Epithelial cell of proximal tubule (primary cell): Measurements from ENCODE around the gene S100A13. TPM values are rescaled to one million over a fixed set of nuclear protein-coding genes. Genes with fewer than 3 reads are reported as not detected.

Experiments used
- DNase-seq: peaks from one replicate; pipeline ENCODE4 v3.0.0-alpha.2; 2011; ENCODE audit warnings: low read depth
- H3K4me3 ChIP-seq: 2 replicates; pipeline ENCODE4 v1.5.1; 2011; ENCODE audit warnings: low read depth, mild to moderate bottlenecking, low read length
- total RNA-seq: library from RNA; depleted of rRNA; stranded (reverse); fragments of >200 nt; gene quantifications from 2 replicates; pipeline ENCODE4 v1.2.3, GENCODE V29; 2015
- TF ChIP-seq, protein P1 (sequence below): conservative IDR thresholded peaks from 2 replicates; pipeline ENCODE4 v1.5.1; 2012; ENCODE audit warnings: low read depth, mild to moderate bottlenecking, low read length

The S100A13 gene
- total RNA-seq, 1 donor from 2014 or later: 345 TPM

DNA sequence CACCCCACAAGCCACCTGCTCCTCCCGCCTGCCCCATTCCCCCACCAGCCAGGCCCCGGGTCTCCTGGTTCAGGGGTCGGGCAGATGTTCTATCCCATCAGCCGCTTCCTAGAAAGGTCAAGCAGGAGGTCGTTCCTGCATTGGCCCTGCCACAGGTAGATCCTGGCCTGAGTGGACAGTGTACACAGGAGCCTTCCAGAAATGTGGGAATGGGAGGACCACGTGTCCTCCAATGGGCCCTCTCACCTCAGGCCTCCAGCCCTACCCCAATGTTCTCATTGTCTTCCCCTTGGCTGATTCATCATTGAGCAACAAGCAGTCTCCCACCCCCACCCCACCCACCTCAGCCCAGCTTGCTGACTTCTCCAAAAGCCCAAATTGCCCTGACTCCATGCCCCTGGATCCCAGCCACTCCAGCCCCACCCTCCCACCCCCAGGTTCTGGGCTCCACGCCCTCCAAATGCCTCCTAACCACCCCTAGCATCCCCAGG lies 16.4 kb downstream of the S100A13 start:
- no peak for DNase-seq
- peak overlapping the region; percentile 99 for H3K4me3 ChIP-seq
- TF ChIP-seq, protein P1, sequence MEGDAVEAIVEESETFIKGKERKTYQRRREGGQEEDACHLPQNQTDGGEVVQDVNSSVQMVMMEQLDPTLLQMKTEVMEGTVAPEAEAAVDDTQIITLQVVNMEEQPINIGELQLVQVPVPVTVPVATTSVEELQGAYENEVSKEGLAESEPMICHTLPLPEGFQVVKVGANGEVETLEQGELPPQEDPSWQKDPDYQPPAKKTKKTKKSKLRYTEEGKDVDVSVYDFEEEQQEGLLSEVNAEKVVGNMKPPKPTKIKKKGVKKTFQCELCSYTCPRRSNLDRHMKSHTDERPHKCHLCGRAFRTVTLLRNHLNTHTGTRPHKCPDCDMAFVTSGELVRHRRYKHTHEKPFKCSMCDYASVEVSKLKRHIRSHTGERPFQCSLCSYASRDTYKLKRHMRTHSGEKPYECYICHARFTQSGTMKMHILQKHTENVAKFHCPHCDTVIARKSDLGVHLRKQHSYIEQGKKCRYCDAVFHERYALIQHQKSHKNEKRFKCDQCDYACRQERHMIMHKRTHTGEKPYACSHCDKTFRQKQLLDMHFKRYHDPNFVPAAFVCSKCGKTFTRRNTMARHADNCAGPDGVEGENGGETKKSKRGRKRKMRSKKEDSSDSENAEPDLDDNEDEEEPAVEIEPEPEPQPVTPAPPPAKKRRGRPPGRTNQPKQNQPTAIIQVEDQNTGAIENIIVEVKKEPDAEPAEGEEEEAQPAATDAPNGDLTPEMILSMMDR: no peak

DNA sequence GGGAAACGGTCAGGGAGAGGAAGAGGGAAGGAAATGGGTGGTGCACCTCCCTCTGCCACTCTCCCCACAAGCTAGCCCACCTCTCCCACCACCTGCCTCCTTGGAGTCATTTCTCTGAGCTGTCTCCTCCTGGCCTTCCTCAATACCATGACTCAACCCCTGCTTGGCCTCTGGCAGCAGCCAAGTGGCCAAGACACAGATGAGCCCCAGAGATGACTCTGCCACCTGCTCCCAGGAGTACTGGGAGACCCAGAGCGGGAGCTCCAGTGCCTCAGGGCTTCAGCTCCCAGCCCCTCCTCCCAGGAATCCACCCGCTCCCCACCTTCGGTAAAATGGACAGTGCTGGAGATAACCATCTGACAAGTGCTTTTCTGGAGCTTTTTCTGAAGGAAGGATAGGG lies 17.0 kb downstream of the S100A13 start:
- peak overlapping the region; percentile 99 for H3K4me3 ChIP-seq
- TF ChIP-seq, protein P1: no peak
- no peak for DNase-seq

DNA sequence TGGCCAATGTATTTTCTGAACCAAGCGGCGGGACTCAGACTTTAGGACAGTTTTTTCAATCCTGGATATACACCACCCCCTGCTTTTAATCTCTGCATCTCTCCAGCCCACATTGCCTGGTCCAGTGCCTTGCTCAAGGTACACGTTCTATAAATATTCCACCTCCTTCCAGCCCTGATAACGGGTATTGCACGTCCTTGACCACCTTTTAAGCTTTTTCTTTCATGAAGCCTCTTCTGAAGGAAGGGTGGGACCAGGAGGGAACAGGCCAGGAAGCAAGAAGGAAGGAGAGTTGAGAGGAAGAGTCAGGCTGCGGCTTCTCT lies 17.8 kb downstream of the S100A13 start:
- no peak for DNase-seq
- peak overlapping the region; percentile 99 for H3K4me3 ChIP-seq

DNA sequence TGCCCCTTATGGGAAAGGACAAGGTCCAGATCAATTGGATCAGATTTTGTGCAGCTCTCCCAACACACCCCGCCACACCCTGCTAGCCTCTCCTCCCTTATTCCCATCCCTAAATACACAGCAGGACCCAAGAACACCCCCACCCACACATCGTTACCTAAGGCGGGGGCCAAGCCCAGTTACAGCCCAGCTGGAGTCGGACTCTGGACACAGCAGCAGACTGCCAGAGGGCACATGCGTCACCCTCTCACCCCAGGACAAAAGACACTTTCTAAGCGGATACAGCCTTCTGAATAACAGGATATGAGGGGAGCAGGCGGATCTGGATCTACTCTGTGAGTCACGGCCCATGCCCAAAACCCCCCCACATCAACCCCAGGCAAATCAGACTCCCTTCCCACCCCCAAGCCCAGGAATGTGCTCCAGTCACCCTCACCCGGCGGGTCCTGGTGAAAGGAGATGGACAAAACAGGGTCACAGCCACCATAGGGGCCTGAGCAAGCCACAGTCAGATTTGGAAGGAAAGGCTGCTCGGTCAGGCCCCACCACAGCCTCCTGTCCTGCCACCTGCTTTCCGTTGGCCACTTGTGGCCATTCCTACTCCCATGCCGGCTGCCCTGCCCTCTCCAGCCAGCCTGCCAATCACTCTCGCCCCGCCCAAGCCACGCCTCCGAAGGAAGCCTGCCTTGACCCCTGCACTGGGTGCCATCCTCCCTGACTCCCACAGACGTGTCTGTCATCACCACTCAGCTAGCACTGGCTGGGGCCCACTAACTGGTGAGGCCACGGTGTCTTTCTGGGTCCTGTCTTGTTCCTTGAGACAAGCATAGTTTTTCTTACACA lies 18.3 kb downstream of the S100A13 start:
- peak; percentile 76 for DNase-seq
- H3K4me3 ChIP-seq: peak overlapping the region; percentile 99
- TF ChIP-seq, protein P1: no peak

More for the DNA sequence above, 17.8 kb downstream of the S100A13 start:
- TF ChIP-seq, protein P1: no peak

DNA sequence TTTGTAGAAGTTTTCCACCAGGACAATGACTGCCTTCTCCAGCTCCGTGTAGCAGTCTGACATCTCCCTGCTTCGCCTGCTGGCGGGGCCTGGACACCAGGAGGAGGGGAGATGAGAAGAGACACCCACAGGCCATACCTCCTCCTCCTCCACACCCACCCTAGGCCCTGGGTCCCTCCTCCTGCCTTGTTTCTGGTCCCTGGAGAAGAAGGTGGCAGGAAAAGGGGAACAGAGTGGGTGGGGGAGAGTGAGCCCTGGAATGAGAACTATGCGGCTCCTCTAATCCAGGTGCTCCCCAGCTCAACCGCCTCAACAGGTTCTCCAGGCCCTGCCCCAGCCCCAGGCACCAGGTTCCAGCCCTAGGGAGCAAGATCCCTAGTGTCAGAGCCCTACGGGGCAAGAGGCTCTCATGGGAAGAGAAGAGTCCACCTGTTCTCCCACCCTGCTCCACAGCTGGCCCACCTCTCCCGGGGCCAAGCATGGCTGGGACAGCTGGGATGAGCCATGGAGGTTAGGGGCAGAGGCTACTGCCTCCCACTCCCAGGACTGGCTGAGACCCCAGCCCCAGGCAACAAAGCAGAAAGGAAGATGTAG lies 19.1 kb downstream of the S100A13 start:
- H3K4me3 ChIP-seq: peak overlapping the region; percentile 99
- TF ChIP-seq, protein P1: no peak
- no peak for DNase-seq

DNA sequence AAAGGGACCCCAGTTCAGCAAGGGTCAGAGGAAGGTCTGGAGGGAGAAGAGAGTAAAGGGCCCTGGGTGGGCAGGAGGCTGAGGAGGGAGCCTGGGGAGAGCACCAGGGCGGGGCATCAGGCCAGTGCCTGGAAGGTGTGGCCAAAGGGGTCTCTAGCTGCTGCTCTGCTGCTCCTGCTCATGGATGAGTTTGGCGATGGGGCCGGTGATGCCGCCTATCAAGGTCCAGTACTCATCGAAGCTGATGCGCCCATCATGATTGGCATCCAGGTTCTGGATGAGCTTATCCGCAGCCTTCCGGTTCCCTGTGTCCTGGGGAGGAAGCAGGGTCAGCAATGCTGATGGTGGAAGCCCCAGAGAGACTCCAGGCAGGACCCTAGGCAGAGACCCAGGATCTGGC lies 19.9 kb downstream of the S100A13 start:
- DNase-seq: no peak

More for the DNA sequence above, 19.9 kb downstream of the S100A13 start:
- peak overlapping the region; percentile 99 for H3K4me3 ChIP-seq
- TF ChIP-seq, protein P1: no peak
